ENCODE data around the gene GLRX5. TPM values are rescaled to one million over a fixed set of nuclear protein-coding genes. Genes with fewer than 3 reads are reported as not detected.
"Not testable (repeated sequence)": the region's sequence is repeated elsewhere in the genome, so short reads cannot be mapped to it uniquely, and the experiment has no call there.

GLRX5 gene
- total RNA-seq, 1 experiment from 2014 or later, result 82.3 TPM

DNA sequence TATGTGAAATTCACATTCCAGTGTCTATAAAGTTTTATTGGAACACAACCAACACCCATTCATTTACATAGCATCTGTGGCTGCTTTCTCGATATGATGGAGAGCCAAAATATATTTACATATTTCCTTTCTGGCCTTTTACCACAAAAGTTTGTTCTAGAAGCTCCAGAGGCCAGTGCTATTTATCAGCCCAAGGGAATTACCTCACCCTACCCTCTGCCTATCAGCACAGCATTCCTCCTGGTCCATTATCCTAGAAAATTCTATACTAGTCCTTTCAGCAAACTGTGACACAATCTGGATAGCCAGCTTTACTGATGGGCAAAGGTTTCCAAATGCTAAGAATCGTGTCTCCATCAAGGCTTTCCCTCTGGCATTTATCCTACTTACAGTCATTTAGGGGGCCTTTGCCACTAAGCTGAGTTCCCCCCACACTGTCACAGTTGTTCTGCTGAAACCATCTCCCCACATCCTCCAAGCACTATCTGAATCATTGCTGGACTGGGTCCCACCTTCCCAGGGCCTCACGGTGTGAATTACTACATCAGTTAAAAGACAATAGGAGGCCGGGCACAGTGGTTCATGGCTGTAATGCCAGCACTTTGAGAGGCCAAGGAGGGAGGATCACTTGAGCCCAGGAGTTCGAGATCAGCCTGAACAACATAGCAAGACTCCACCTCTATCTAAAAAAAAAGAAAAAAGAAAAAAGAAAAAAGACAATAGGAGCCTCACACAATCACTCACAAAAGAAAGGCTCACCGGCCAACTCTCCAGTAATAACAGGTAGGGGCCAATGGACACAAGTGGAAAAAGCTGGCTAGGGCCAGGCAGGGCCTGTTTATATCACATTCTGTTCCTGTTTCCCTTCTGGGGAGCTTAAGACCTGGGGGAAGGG is 30.5 kb upstream of the GLRX5 start:
- peaks cover 50% of the 10 kb centered on the region for H3K4me1 ChIP-seq (replicated peaks)
- no peaks in the 10 kb centered on the region for H3K27me3 ChIP-seq (replicated peaks)
- H3K27ac ChIP-seq, result no peak overlapping the region
- no peak for DNase-seq (ENCODE audit: low read depth in 1 of 2, low spot score in 2 of 2)
- H3K9me3 ChIP-seq (replicated peaks), result no peaks in the 10 kb centered on the region; the same call in 1 of the 2 replicates
- peaks cover 15% of the 10 kb centered on the region for H3K36me3 ChIP-seq
- no peak overlapping the region for H3K4me3 ChIP-seq

DNA sequence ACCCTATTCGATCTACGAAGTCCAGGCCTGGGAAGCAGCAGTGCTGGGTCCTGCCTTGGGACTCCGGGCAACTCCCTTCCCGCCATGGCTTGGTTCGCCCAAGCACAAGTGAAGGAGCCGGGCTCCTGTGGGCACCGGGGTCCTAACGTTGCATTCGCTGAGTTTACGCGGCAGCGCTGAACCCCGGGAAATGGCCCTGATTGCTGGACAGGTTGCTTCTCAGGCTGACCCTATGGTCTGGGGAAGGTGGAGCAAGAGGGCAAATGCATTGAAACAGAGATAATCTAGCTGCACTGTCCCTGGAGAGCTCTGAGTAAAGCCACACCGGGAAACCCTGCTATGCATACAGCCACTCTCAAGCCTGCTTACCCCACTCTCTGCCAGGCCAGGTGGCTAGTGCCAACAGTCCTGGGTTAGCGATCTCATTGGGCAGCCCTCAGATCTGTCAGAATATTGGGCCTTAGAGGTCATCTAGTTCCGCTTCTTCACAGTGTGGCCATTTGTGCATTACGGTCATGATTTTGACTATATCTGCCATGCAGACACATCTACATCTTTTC is 29.7 kb upstream of the GLRX5 start:
- Histone ChIP-seq H3K27me3 (replicated peaks) (no peaks in the 10 kb centered on the region), H3K4me3 (no peak overlapping the region), H3K36me3 (peaks cover 15% of the 10 kb centered on the region), H3K9me3 (replicated peaks) (no peaks in the 10 kb centered on the region; the same call in 1 of the 2 replicates), H3K27ac (no peak overlapping the region), H3K4me1 (replicated peaks) (peaks cover 49% of the 10 kb centered on the region)
- DNase-seq (ENCODE audit: low read depth in 1 of 2, low spot score in 2 of 2), result no peak

GRCh38 chr14:95507174-95507573 is 27.7 kb upstream of the GLRX5 start:
- Histone ChIP-seq H3K4me1 (replicated peaks) (peaks cover 31% of the 10 kb centered on the region), H3K27me3 (replicated peaks) (no peaks in the 10 kb centered on the region), H3K9me3 (replicated peaks) (no peaks in the 10 kb centered on the region), H3K36me3 (peaks cover 13% of the 10 kb centered on the region), H3K27ac (peak overlapping the region; percentile 41), H3K4me3 (no peak overlapping the region)
- DNase-seq (ENCODE audit: low read depth in 1 of 2, low spot score in 2 of 2), result peak; percentile 61 to 76

DNA sequence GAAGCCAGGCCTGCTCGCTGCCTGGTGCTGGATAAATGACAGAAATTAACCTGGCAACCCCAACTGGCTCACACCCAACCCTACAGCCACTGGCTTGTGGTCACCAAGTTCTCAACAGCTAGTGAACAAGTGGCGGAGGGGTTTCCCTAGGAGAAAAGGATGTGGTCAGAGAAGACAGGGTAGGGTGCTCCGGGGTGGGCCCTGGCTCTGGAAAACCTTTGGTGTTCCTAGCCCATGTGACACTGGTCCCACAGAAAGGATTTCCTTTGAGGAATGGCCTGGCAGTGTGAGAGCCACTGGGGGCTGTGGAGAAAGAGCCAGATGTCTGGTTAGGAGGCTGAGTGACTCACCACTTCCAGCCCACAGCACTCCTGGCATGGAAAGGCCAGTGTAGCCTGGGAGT is 27.1 kb upstream of the GLRX5 start:
- Histone ChIP-seq H3K4me3 (no peak overlapping the region), H3K27me3 (replicated peaks) (no peaks in the 10 kb centered on the region), H3K9me3 (replicated peaks) (no peaks in the 10 kb centered on the region), H3K36me3 (peaks cover 13% of the 10 kb centered on the region), H3K4me1 (replicated peaks) (peaks cover 31% of the 10 kb centered on the region), H3K27ac (peak overlapping the region; percentile 41)
- peak; percentile 84 to 90 for DNase-seq (ENCODE audit: low read depth in 1 of 2, low spot score in 2 of 2)

- DNase-seq (ENCODE audit: low read depth in 1 of 2, low spot score in 2 of 2), result no peak
- H3K27ac ChIP-seq, result no peak overlapping the region
- H3K27me3 ChIP-seq (replicated peaks), result no peaks in the 10 kb centered on the region
- H3K9me3 ChIP-seq (replicated peaks), result no peaks in the 10 kb centered on the region
- H3K36me3 ChIP-seq, result peaks cover 13% of the 10 kb centered on the region
- no peak overlapping the region for H3K4me3 ChIP-seq
- H3K4me1 ChIP-seq (replicated peaks), result peaks cover 31% of the 10 kb centered on the region
These were observed 26.5 kb upstream of the GLRX5 start for GRCh38 chr14:95508377-95508776.

GRCh38 chr14:95509495-95509894 is 25.4 kb upstream of the GLRX5 start:
- peaks cover 13% of the 10 kb centered on the region for H3K36me3 ChIP-seq
- no peaks in the 10 kb centered on the region for H3K9me3 ChIP-seq (replicated peaks)
- no peak for DNase-seq (ENCODE audit: low read depth in 1 of 2, low spot score in 2 of 2)
- no peak overlapping the region for H3K27ac ChIP-seq
- no peak overlapping the region for H3K4me3 ChIP-seq
- no peaks in the 10 kb centered on the region for H3K27me3 ChIP-seq (replicated peaks)
- H3K4me1 ChIP-seq (replicated peaks), result peaks cover 26% of the 10 kb centered on the region

- not testable (repeated sequence) for H3K9me3 ChIP-seq (replicated peaks); H3K27me3 ChIP-seq (replicated peaks); H3K27ac ChIP-seq; DNase-seq (ENCODE audit: low read depth in 1 of 2, low spot score in 2 of 2); H3K4me3 ChIP-seq
- H3K4me1 ChIP-seq (replicated peaks), result peaks cover 30% of the 10 kb centered on the region
- peaks cover 13% of the 10 kb centered on the region for H3K36me3 ChIP-seq
These were observed 24.5 kb upstream of the GLRX5 start for GRCh38 chr14:95510344-95510743.

- no peak for DNase-seq (ENCODE audit: low read depth in 1 of 2, low spot score in 2 of 2)
- H3K27me3 ChIP-seq (replicated peaks), result no peaks in the 10 kb centered on the region
- peaks cover 13% of the 10 kb centered on the region for H3K36me3 ChIP-seq
- no peak overlapping the region for H3K27ac ChIP-seq
- H3K9me3 ChIP-seq (replicated peaks), result no peaks in the 10 kb centered on the region
- H3K4me1 ChIP-seq (replicated peaks), result peaks cover 35% of the 10 kb centered on the region
- H3K4me3 ChIP-seq, result no peak overlapping the region
These were observed 24.0 kb upstream of the GLRX5 start for GRCh38 chr14:95510804-95511203.

DNA sequence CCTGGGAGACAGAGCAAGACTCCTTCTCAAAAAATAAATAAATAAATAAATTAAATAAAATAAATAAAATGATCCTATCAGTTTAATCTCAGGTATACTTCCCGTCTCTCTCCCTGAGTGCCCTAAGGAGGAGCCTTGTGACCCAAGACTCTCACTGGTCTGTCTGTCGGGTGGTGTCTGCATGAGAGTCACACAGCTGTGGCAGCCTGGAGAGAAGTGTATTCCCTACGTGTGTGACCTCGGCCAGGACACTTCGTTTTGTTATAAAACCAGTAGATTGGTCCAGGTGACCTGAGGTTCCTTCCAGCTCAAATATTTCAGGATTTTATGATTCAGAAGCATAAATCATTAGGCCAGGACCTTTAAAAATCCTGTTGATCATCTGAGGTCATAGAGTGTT is 23.2 kb upstream of the GLRX5 start:
- no peak overlapping the region for H3K27ac ChIP-seq
- H3K27me3 ChIP-seq (replicated peaks), result no peaks in the 10 kb centered on the region
- peaks cover 35% of the 10 kb centered on the region for H3K4me1 ChIP-seq (replicated peaks)
- H3K36me3 ChIP-seq, result peaks cover 4% of the 10 kb centered on the region
- DNase-seq (ENCODE audit: low read depth in 1 of 2, low spot score in 2 of 2), result no peak
- H3K4me3 ChIP-seq, result no peak overlapping the region
- H3K9me3 ChIP-seq (replicated peaks), result no peaks in the 10 kb centered on the region

GRCh38 chr14:95513291-95513690 is 21.6 kb upstream of the GLRX5 start:
- H3K4me1 ChIP-seq (replicated peaks), result peaks cover 31% of the 10 kb centered on the region
- DNase-seq (ENCODE audit: low read depth in 1 of 2, low spot score in 2 of 2), result no peak
- H3K36me3 ChIP-seq, result no peaks in the 10 kb centered on the region
- no peaks in the 10 kb centered on the region for H3K27me3 ChIP-seq (replicated peaks)
- no peak overlapping the region for H3K4me3 ChIP-seq
- H3K9me3 ChIP-seq (replicated peaks), result no peaks in the 10 kb centered on the region
- H3K27ac ChIP-seq, result no peak overlapping the region

DNA sequence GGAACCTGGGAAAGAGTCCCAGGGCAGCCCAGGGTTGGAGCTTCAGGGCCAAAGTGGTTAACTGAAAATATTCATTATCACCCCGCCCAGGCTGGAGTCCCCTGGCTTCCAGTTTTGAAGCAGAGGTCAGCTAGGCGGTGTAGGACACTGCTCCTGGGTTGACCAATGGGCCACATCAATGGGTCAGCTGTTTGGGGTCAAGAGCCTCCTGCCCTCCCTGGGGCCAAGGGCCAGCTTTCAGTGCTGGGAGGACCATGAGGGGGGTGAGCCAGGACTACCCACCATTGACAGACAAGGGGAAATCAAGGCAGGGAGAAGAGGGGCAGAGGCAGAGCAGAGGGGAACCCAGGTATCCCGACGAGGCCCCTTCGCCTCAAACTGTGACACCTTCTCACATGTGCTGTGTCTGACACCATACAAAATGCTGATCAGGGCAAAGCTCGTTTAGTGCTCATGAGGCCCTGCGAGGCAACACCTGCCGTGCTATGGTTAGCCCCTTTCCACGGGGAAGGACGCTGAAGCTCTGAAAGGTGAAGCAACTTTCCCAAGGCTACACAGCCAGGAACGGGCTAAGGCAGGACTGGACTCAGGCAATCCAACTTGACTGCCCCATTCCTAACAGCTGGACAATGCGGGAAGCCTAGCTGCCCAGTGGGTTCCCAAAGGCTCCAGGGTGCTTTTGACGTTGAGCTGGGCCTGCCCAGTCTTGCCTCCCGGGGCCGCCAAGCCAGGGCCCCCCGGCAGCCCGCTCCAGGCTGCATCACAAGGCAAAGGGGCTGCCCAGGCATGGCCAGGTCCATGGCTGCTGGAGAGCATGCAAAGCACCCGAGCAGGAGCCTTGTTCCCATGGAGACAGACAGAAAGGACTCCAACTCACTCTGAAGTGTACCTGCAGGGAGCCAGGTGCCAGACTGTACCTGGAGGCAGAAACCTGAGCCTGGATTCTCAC is 20.4 kb upstream of the GLRX5 start:
- Histone ChIP-seq H3K4me1 (replicated peaks) (peaks cover 40% of the 10 kb centered on the region), H3K4me3 (no peak overlapping the region), H3K27me3 (replicated peaks) (no peaks in the 10 kb centered on the region), H3K36me3 (no peaks in the 10 kb centered on the region), H3K27ac (no peak overlapping the region), H3K9me3 (replicated peaks) (no peaks in the 10 kb centered on the region)
- no peak for DNase-seq (ENCODE audit: low read depth in 1 of 2, low spot score in 2 of 2)

GRCh38 chr14:95515080-95515489 is 19.8 kb upstream of the GLRX5 start:
- H3K9me3 ChIP-seq (replicated peaks), result no peaks in the 10 kb centered on the region
- peaks cover 47% of the 10 kb centered on the region for H3K4me1 ChIP-seq (replicated peaks)
- no peak overlapping the region for H3K27ac ChIP-seq
- DNase-seq (ENCODE audit: low read depth in 1 of 2, low spot score in 2 of 2), result no peak
- peak overlapping the region; percentile 50 for H3K4me3 ChIP-seq
- no peaks in the 10 kb centered on the region for H3K36me3 ChIP-seq
- no peaks in the 10 kb centered on the region for H3K27me3 ChIP-seq (replicated peaks)

DNA sequence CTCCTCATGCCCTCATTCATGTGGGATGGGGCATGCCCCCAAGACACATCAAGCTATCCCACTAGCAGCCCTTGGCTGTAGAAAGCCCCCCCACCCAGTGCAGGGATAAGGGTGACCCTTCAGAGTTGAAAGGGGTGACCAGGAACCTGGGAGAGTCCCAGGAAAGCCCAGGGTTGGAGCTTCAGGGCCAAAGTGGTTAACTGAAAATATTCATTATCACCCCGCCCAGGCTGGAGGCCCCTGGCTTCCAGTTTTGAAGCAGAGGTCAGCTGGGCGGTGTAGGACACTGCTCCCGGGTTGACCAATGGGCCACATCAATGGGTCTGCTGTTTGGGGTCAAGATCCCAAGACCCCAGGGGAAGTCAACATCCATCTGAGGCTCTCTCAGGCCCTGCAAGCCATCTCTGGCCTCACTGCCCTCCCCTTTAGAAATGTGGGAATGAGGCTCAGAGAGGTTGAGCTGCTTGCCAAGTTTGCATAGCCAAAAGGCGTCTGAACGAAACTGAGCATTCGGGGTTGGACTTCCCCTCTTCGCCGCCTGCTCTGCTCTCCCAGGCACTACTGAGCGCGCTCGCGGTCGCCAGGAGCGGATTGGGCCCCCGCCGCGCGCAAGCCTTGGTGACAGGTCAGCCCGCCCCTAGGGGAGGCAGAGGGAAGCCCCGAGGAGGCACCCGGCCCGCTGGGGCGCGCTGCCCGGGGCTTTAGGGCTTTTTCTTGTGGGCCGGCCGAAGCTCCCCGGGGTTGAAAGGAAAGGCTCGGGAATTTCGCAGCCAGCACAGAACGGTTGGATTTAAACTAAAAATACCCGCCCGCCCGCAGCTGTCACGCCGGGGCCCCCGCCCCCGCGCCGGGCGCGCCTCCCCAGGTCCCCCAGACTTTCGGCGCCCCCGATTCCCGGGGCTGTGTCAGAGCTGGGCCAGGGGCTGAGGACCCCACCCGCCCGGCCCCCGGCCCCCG is 19.0 kb upstream of the GLRX5 start:
- H3K27me3 ChIP-seq (replicated peaks), result no peaks in the 10 kb centered on the region
- peak; percentile 61 to 73 for DNase-seq (ENCODE audit: low read depth in 1 of 2, low spot score in 2 of 2)
- H3K4me3 ChIP-seq, result peak overlapping the region; percentile 50
- H3K4me1 ChIP-seq (replicated peaks), result peaks cover 53% of the 10 kb centered on the region
- no peaks in the 10 kb centered on the region for H3K9me3 ChIP-seq (replicated peaks)
- H3K27ac ChIP-seq, result no peak overlapping the region
- no peaks in the 10 kb centered on the region for H3K36me3 ChIP-seq

Measured in SJSA1 (cell line).